Mucosa of stomach (tissue), 1 donor: ENCODE data around the gene MTSS2.
"Not testable (repeated sequence)": the region's sequence is repeated elsewhere in the genome, so short reads cannot be mapped to it uniquely, and the experiment has no call there.

ENCODE experiments used
- H3K27me3 ChIP-seq: one replicate; pipeline ENCODE4 v1.7.0; 2013; ENCODE audit warnings: mild to moderate bottlenecking, low read length; ENCODE audit not compliant: control insufficient read depth, insufficient read depth
- H3K36me3 ChIP-seq: one replicate; pipeline ENCODE4 v1.7.0; 2013; ENCODE audit warnings: low read length; ENCODE audit not compliant: control insufficient read depth, insufficient read depth
- H3K4me1 ChIP-seq: one replicate; pipeline ENCODE4 v1.7.0; 2013; ENCODE audit warnings: mild to moderate bottlenecking, low read length; ENCODE audit not compliant: control insufficient read depth, insufficient read depth
- H3K4me3 ChIP-seq: one replicate; pipeline ENCODE4 v1.7.0; 2013; ENCODE audit warnings: low read length
- H3K9ac ChIP-seq: one replicate; pipeline ENCODE4 v1.7.0; 2013; ENCODE audit warnings: mild to moderate bottlenecking, low read length, moderate library complexity
- H3K9me3 ChIP-seq: one replicate; pipeline ENCODE4 v1.7.0; 2013; ENCODE audit warnings: mild to moderate bottlenecking, low read length, moderate library complexity; ENCODE audit not compliant: control insufficient read depth
- donor health status: Pancreatic carcinoma.

The MTSS2 gene

GRCh38 chr16:70644763-70645597, 40.9 kb downstream of the MTSS2 start:
- H3K4me3 ChIP-seq: no peak overlapping the region
- H3K9ac ChIP-seq: no peak overlapping the region
- H3K9me3 ChIP-seq: no peaks in the 10 kb centered on the region
- H3K36me3 ChIP-seq: no peaks in the 10 kb centered on the region
- no peaks in the 10 kb centered on the region for H3K4me1 ChIP-seq
- no peaks in the 10 kb centered on the region for H3K27me3 ChIP-seq

DNA sequence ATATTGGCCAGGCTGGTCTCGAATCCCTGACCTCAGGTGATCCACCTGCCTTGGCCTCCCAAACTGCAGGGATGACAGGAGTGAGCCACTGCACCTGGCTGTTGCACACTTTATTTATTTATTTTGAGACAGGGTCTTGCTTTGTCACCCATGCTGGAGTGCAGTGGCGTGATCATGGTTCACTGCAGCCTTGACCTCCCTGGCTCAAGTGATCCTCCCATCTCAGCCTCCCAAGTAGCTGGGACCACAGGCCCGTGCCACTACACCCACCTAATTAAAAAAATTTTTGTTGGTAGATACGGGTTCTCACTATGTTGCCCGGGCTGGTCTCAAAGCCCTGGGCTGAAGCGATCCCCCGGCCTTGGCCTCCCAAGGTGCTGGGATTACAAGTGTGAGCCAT, 42.6 kb downstream of the MTSS2 start:
- H3K36me3 ChIP-seq, H3K4me3 ChIP-seq, H3K9ac ChIP-seq, H3K9me3 ChIP-seq, H3K27me3 ChIP-seq, H3K4me1 ChIP-seq: not testable (repeated sequence)

DNA sequence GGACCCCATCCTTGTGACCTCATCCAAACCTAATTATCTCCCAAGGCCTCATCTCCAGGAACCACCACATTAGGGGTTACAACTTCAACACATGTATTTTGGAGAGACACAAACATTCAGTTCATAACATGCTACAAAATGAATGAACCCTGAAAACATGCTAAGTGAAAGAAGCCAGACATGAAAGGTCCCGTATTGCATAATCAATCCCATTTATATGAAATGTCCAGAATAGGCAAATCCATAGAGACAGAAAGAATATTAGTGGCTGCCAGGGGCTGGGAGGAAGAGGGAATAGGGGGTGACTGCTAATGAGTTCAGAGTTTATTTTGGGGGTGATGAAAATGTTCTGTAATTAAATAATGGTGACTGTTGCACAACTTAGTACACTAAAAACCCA, 43.2 kb downstream of the MTSS2 start:
- no peaks in the 10 kb centered on the region for H3K4me1 ChIP-seq
- no peak overlapping the region for H3K9ac ChIP-seq
- H3K27me3 ChIP-seq: no peaks in the 10 kb centered on the region
- H3K9me3 ChIP-seq: no peaks in the 10 kb centered on the region
- H3K4me3 ChIP-seq: no peak overlapping the region
- no peaks in the 10 kb centered on the region for H3K36me3 ChIP-seq

- no peaks in the 10 kb centered on the region for H3K36me3 ChIP-seq
- no peaks in the 10 kb centered on the region for H3K27me3 ChIP-seq
- H3K4me1 ChIP-seq: no peaks in the 10 kb centered on the region
- no peak overlapping the region for H3K4me3 ChIP-seq
- H3K9ac ChIP-seq: no peak overlapping the region
- no peaks in the 10 kb centered on the region for H3K9me3 ChIP-seq
These were observed 46.8 kb downstream of the MTSS2 start for GRCh38 chr16:70638814-70639792.
